ENCODE results near the gene ZNF326.
"Not testable (repeated sequence)": the region's sequence is repeated elsewhere in the genome, so short reads cannot be mapped to it uniquely, and the experiment has no call there.

The ZNF326 gene

GRCh38 chr1:90044346-90044745 lies 49.4 kb downstream of the ZNF326 start:
- no peak overlapping the region for H3K4me3 ChIP-seq (replicated peaks; ENCODE audit: low read depth, low read length)
- no peak for DNase-seq (ENCODE audit: extremely low read depth, insufficient read length)
- no peaks in the 10 kb centered on the region for H3K27me3 ChIP-seq (replicated peaks; ENCODE audit: control insufficient read depth, insufficient read depth, low read length)
- TF ChIP-seq CTCF (IDR thresholded peaks at IDR 0.05; ENCODE audit: insufficient read depth, low read length, poor library complexity, severe bottlenecking) = no peak
- H3K36me3 ChIP-seq (ENCODE audit: control insufficient read depth, insufficient read depth, low read length) = no peaks in the 10 kb centered on the region

DNA sequence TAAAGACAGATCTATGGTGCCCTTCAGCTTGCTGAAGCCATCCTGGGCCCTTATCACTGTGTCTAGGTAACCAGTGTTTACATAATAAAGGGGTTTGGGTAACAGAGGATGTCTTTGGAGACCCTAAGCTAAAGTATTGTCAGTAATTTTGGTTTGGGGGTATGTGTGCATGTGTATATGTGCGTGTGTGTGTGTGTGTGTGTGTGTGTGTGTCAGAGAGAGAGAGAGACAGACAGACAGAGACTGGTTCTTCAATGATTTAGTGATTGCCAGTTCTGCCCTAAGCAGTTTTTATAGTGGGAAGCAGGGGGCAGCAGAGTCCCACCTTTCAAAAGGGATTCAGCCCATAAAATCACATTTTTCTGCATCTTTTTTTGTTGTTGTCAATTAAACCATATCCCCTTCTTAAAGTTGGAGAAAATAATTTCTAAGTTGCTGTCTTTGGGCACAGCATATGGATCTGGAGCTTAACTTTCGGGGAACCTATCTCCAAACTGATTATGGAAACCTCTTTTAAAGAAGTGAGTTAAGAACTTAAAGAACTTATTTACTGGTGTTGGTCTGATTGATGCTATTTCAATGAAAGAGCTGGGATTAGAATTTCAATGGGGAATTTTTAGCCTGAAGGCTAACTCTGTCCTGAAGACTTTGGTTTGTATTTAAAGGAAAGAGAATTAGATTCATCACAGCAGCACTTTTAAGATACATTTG lies 51.1 kb downstream of the ZNF326 start:
- peak; percentile 59 for TF ChIP-seq CTCF (IDR thresholded peaks at IDR 0.05; ENCODE audit: insufficient read depth, low read length, poor library complexity, severe bottlenecking)
- no peak for DNase-seq (ENCODE audit: extremely low read depth, insufficient read length)

GRCh38 chr1:90046635-90047034 lies 51.7 kb downstream of the ZNF326 start:
- Histone ChIP-seq H3K4me3 (replicated peaks; ENCODE audit: low read depth, low read length) (no peak overlapping the region), H3K36me3 (ENCODE audit: control insufficient read depth, insufficient read depth, low read length) (no peaks in the 10 kb centered on the region), H3K27me3 (replicated peaks; ENCODE audit: control insufficient read depth, insufficient read depth, low read length) (no peaks in the 10 kb centered on the region)
- no peak for TF ChIP-seq CTCF (IDR thresholded peaks at IDR 0.05; ENCODE audit: insufficient read depth, low read length, poor library complexity, severe bottlenecking)
- DNase-seq (ENCODE audit: extremely low read depth, insufficient read length) = no peak

More for the DNA sequence above, 51.1 kb downstream of the ZNF326 start:
- H3K36me3 ChIP-seq (ENCODE audit: control insufficient read depth, insufficient read depth, low read length) = no peaks in the 10 kb centered on the region
- no peak overlapping the region for H3K4me3 ChIP-seq (replicated peaks; ENCODE audit: low read depth, low read length)
- H3K27me3 ChIP-seq (replicated peaks; ENCODE audit: control insufficient read depth, insufficient read depth, low read length) = no peaks in the 10 kb centered on the region

DNA sequence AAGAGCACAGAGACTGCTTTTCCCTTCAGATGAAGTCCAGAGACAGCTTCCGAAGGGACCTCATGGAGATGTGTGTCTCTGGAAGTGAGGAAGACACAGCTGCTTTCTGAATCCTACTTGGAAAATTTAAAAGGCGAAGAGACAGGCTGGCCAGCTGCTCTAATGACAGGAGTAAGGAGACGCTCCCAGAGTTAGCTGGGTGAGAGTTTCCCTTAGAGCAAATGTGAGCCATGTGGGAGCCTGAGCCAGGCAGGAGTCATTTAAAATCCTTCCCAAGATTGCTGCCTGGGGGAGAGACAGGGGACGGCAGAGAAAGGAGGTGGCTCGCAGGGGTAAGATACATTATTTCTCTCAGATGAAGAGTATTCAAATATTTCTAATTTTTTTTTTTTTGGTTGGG lies 53.1 kb downstream of the ZNF326 start:
- DNase-seq (ENCODE audit: extremely low read depth, insufficient read length) = no peak
- no peak overlapping the region for H3K4me3 ChIP-seq (replicated peaks; ENCODE audit: low read depth, low read length)
- TF ChIP-seq CTCF (IDR thresholded peaks at IDR 0.05; ENCODE audit: insufficient read depth, low read length, poor library complexity, severe bottlenecking) = no peak
- H3K27me3 ChIP-seq (replicated peaks; ENCODE audit: control insufficient read depth, insufficient read depth, low read length) = no peaks in the 10 kb centered on the region
- no peaks in the 10 kb centered on the region for H3K36me3 ChIP-seq (ENCODE audit: control insufficient read depth, insufficient read depth, low read length)

GRCh38 chr1:90062700-90063643 lies 68.1 kb downstream of the ZNF326 start:
- not testable (repeated sequence) for H3K36me3 ChIP-seq (ENCODE audit: control insufficient read depth, insufficient read depth, low read length); H3K4me3 ChIP-seq (replicated peaks; ENCODE audit: low read depth, low read length); H3K27me3 ChIP-seq (replicated peaks; ENCODE audit: control insufficient read depth, insufficient read depth, low read length); DNase-seq (ENCODE audit: extremely low read depth, insufficient read length)

DNA sequence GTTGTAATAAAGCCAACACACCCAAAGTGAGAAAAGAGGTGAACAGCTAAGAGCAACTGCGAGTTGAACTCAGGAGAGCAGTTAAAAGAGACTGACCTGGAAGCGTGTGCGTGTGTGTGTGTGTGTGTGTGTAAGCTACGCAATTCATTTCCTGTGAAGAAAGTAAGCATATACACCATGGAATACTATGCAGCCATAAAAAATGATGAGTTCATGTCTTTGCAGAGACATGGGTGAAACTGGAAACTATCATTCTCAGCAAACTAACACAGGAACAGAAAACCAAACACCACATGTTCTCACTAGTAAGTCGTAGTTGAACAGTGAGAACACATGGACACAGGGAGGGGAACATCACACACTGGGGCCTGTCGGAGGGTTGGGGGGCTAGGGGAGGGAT lies 69.2 kb downstream of the ZNF326 start:
- H3K36me3 ChIP-seq (ENCODE audit: control insufficient read depth, insufficient read depth, low read length); H3K4me3 ChIP-seq (replicated peaks; ENCODE audit: low read depth, low read length); H3K27me3 ChIP-seq (replicated peaks; ENCODE audit: control insufficient read depth, insufficient read depth, low read length); DNase-seq (ENCODE audit: extremely low read depth, insufficient read length): not testable (repeated sequence)

Data from GM06990 (cell line).